ENCODE results near the gene AOPEP.

The AOPEP gene

DNA sequence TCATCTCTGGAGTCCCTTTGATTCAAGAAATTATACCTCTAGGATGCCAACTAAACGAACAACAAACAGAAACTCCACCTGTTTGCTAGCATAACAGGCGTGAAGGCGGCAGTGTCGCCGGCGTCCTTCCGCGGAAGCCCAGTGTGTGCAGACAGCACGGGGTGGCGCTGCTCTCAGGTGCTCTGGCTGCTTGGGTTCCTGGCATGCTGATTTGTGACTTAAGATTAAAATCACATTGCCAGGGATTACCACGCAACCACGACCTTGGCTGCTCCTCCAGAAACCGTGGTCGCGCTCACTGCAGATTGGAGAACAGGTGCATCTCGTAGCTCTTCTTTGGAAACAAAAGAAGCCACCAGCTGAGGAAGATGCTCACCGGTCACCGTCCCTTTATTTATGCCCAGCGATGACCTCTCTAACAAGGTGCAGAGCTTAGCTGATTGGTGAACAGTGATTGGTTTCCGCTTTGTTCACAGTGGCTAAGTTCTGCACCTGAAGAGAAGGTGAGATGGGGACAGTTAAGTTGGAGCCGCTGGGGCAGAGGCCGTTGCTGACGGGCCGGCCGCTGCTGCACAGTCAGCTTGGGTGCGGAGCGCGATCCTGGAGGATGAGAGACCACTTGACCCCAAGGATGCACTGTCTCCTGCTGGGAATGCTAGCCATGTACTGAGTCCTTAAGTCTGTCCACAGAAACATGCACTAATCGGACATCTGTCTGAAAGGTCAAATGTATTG is 358.7 kb downstream of the AOPEP start:
- H3F3A ChIP-seq (ENCODE audit: control insufficient read depth, insufficient read depth): no peaks in the 10 kb centered on the region
- no peaks in the 10 kb centered on the region for H3K36me3 ChIP-seq (ENCODE audit: control insufficient read depth, low read length)
- no peaks in the 10 kb centered on the region for H3K9me2 ChIP-seq (replicated peaks; ENCODE audit: control insufficient read depth, low read length)
- no peak overlapping the region for H3K27ac ChIP-seq (ENCODE audit: low read depth, low read length)
- H3K27me3 ChIP-seq (ENCODE audit: control insufficient read depth, low read length): no peaks in the 10 kb centered on the region
- no peaks in the 10 kb centered on the region for H3K79me2 ChIP-seq (ENCODE audit: control insufficient read depth, low read length)
- TF ChIP-seq, protein P1, sequence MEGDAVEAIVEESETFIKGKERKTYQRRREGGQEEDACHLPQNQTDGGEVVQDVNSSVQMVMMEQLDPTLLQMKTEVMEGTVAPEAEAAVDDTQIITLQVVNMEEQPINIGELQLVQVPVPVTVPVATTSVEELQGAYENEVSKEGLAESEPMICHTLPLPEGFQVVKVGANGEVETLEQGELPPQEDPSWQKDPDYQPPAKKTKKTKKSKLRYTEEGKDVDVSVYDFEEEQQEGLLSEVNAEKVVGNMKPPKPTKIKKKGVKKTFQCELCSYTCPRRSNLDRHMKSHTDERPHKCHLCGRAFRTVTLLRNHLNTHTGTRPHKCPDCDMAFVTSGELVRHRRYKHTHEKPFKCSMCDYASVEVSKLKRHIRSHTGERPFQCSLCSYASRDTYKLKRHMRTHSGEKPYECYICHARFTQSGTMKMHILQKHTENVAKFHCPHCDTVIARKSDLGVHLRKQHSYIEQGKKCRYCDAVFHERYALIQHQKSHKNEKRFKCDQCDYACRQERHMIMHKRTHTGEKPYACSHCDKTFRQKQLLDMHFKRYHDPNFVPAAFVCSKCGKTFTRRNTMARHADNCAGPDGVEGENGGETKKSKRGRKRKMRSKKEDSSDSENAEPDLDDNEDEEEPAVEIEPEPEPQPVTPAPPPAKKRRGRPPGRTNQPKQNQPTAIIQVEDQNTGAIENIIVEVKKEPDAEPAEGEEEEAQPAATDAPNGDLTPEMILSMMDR (IDR thresholded peaks at IDR 0.05; ENCODE audit: low read depth, low read length, poor library complexity, severe bottlenecking): no peak
- TF ChIP-seq EZH2phosphoT487 (IDR thresholded peaks at IDR 0.05; ENCODE audit: borderline replicate concordance, low read length): no peak
- H3K4me1 ChIP-seq (ENCODE audit: control insufficient read depth, low read length): no peaks in the 10 kb centered on the region
- H3K9me3 ChIP-seq (ENCODE audit: control insufficient read depth, insufficient read depth, low read length): no peaks in the 10 kb centered on the region
- H4K20me1 ChIP-seq (ENCODE audit: control insufficient read depth, insufficient read depth, low read depth, low read length): no peaks in the 10 kb centered on the region
- no peak overlapping the region for H3K4me2 ChIP-seq (ENCODE audit: low read length)
- no peak overlapping the region for H3K4me3 ChIP-seq (ENCODE audit: low read length)

DNA sequence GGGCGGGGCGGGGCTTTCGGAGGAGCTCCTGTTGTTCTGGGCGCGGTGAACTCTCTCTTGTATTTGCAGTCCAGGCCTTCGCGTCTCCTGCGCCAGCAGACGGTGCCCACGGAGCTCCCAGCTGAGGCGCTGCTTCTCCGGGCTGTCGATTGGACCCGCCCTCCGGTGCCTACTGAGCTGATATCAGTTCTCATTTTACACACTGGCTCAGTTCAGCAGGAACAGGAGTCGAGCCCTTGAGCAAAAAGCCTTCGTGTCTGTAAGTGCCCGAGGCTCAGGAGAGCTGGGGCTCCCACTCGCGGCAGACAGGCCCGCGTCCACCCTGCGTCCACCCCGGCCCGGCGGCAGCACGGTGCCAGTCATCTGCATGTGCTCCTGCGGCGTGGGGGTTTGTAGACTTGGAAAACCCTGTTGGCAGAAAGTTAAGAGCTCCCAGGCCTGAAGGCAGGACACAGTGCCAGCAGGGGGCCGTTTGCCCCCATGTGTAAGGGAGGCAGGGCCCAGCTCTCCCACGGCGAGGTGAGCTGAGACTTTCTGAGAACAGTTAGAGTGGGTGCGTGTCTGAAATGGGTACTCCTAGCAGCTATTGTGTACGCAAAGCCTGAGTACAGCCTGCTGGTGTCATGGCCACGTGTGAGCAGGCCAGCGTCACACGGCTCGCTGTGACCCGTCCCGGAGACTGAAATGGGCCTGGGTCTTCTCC is 359.5 kb downstream of the AOPEP start:
- H3K4me1 ChIP-seq (ENCODE audit: control insufficient read depth, low read length): no peaks in the 10 kb centered on the region
- H3K9me3 ChIP-seq (ENCODE audit: control insufficient read depth, insufficient read depth, low read length): no peaks in the 10 kb centered on the region
- H3K4me2 ChIP-seq (ENCODE audit: low read length): no peak overlapping the region
- no peaks in the 10 kb centered on the region for H3F3A ChIP-seq (ENCODE audit: control insufficient read depth, insufficient read depth)
- no peak overlapping the region for H3K27ac ChIP-seq (ENCODE audit: low read depth, low read length)
- H3K9me2 ChIP-seq (replicated peaks; ENCODE audit: control insufficient read depth, low read length): no peaks in the 10 kb centered on the region
- no peaks in the 10 kb centered on the region for H4K20me1 ChIP-seq (ENCODE audit: control insufficient read depth, insufficient read depth, low read depth, low read length)
- H3K79me2 ChIP-seq (ENCODE audit: control insufficient read depth, low read length): no peaks in the 10 kb centered on the region
- TF ChIP-seq, protein P1 (IDR thresholded peaks at IDR 0.05; ENCODE audit: low read depth, low read length, poor library complexity, severe bottlenecking): no peak
- TF ChIP-seq EZH2phosphoT487 (IDR thresholded peaks at IDR 0.05; ENCODE audit: borderline replicate concordance, low read length): no peak
- no peak overlapping the region for H3K4me3 ChIP-seq (ENCODE audit: low read length)
- no peaks in the 10 kb centered on the region for H3K27me3 ChIP-seq (ENCODE audit: control insufficient read depth, low read length)
- H3K36me3 ChIP-seq (ENCODE audit: control insufficient read depth, low read length): no peaks in the 10 kb centered on the region

DNA sequence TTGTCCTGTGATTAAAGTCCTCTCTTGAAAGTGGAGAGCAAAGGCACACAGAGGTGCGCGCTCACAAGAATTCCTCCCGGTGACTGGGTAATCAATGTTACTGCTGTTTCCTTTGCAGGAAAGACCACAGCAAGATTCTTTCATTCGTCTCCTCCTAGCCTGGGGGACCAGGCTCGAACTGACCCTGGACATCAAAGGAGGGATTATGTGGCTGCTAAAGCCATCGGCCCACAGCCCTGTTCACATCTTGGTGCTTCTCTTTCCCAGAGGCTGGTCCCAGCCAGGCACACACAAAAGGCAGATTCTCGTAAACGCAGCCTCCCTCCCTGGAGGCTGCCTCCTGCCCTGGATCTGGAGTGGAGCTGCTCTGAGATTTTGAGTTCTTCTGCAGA is 360.1 kb downstream of the AOPEP start:
- no peaks in the 10 kb centered on the region for H4K20me1 ChIP-seq (ENCODE audit: control insufficient read depth, insufficient read depth, low read depth, low read length)
- H3K36me3 ChIP-seq (ENCODE audit: control insufficient read depth, low read length): no peaks in the 10 kb centered on the region
- no peak for TF ChIP-seq EZH2phosphoT487 (IDR thresholded peaks at IDR 0.05; ENCODE audit: borderline replicate concordance, low read length)
- TF ChIP-seq, protein P1 (IDR thresholded peaks at IDR 0.05; ENCODE audit: low read depth, low read length, poor library complexity, severe bottlenecking): no peak

More for the DNA sequence above, 360.1 kb downstream of the AOPEP start:
- Histone ChIP-seq H3K27me3 (ENCODE audit: control insufficient read depth, low read length) (no peaks in the 10 kb centered on the region), H3K4me1 (ENCODE audit: control insufficient read depth, low read length) (no peaks in the 10 kb centered on the region), H3K9me2 (replicated peaks; ENCODE audit: control insufficient read depth, low read length) (no peaks in the 10 kb centered on the region), H3K9me3 (ENCODE audit: control insufficient read depth, insufficient read depth, low read length) (no peaks in the 10 kb centered on the region), H3K4me2 (ENCODE audit: low read length) (no peak overlapping the region), H3K27ac (ENCODE audit: low read depth, low read length) (no peak overlapping the region), H3K79me2 (ENCODE audit: control insufficient read depth, low read length) (no peaks in the 10 kb centered on the region), H3F3A (ENCODE audit: control insufficient read depth, insufficient read depth) (no peaks in the 10 kb centered on the region), H3K4me3 (ENCODE audit: low read length) (no peak overlapping the region)

Data from DOHH2 (cell line).